Measurements from ENCODE around the gene TRHDE.

The TRHDE gene, protein sequence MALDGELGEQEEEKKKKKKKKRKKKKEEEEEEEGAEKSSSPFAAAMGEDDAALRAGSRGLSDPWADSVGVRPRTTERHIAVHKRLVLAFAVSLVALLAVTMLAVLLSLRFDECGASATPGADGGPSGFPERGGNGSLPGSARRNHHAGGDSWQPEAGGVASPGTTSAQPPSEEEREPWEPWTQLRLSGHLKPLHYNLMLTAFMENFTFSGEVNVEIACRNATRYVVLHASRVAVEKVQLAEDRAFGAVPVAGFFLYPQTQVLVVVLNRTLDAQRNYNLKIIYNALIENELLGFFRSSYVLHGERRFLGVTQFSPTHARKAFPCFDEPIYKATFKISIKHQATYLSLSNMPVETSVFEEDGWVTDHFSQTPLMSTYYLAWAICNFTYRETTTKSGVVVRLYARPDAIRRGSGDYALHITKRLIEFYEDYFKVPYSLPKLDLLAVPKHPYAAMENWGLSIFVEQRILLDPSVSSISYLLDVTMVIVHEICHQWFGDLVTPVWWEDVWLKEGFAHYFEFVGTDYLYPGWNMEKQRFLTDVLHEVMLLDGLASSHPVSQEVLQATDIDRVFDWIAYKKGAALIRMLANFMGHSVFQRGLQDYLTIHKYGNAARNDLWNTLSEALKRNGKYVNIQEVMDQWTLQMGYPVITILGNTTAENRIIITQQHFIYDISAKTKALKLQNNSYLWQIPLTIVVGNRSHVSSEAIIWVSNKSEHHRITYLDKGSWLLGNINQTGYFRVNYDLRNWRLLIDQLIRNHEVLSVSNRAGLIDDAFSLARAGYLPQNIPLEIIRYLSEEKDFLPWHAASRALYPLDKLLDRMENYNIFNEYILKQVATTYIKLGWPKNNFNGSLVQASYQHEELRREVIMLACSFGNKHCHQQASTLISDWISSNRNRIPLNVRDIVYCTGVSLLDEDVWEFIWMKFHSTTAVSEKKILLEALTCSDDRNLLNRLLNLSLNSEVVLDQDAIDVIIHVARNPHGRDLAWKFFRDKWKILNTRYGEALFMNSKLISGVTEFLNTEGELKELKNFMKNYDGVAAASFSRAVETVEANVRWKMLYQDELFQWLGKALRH

DNA sequence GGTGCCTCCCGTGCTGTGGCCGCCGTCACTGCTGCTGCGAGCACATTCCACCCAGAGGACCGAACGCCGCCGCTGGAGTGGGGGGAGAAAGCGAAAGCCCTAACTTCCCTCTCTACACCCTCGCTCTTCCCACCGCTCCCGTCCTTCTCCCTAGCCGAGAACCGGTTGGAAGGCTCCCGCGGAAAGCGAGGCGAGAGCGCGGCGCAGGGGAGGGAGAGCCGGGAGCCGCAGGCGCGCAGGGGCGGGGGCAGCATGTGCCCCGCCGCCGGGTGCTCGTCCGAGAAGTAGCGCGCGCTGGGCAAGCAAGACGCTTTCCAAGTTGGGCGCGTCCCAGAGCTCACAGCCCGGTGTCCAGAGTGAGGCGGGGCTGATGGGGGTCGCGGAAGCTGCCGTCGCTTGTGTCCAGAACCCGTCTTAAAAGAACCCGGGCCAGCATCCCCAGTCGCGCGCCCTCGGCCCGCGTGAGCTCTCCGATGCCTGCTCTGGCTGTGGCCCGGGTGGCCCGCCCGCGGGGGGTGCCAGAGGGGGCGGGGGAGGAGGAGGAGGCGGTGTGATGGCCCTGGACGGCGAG is at the start of gene TRHDE:
TRHDE (plus strand) TSS at position 280 of the 571 bp plus-strand sequence; CDS start at position 554, 274 bp downstream.
- DNase-seq = peak; percentile 5

DNA sequence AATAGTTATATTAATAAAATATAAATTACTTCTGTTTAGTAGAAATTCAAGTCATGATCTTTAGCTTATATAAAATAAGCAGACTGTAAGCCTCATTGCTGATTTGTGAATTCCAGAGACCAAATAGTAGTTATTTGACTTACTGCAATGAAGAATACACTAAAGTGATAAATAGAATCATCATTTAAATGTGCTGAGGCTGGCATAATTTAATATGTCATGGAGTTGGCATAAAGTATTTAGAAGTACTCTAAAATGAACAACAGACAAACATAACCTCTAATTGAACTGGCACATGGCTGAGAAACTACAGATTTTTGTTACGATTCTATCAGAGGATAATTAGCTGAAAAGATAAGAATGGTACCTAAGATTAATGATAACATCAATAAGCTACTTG is 45.7 kb upstream of the TRHDE start:
- no peak for DNase-seq

DNA sequence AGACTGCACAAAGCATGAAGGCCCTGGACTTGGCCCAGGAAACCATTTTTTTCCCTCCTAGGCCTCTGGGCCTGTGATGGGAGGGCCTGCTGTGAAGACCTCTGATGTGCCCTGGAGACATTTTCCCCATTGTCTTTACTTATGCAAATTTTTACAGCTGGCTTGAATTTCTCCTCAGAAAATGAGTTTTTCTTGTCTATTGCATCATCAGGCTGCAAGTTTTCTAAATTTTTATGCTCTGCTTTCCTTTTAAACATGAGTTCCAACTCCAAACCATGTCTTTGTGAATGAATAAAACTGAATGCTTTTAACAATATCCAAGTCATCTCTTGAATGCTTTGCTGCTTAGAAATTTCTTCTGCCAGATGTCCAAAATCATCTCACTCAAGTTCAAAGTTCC is 43.7 kb upstream of the TRHDE start:
- DNase-seq = no peak

DNA sequence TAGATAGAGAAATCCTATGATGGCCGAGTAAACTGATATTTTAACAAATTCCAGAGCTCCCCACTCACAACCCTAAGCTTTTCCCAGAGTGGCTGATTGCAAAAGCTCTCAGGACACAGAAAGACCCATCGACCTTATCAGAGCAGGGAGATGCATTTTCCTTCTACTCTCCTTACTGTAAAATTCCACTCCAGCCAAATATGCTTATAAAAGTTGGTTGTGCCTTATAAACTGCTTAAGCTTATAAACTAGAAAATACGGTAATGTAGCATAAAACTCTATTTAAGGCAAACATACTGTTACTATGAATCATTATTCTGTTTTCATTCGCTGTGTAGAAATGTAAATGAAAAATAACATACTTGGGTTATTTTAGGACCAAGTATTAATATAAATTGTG is 41.6 kb upstream of the TRHDE start:
- DNase-seq = no peak

DNA sequence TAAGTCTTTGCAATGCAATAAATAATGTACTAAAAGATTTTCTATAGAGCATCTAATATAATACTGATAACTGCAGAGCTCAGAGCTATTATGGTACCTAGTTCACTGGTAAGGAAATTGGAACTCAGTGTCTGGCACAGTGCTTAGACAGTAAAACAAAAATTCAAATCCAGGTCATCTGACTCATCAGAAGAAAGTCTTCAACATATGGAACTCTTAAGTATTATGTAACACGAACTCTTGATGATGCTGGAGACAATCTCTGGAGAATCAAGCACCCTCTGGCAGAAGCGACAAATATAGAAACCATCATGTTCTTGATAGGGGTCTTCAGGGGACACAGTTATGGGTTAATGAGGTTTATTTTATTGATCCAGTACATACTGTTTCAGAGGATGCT is 37.3 kb upstream of the TRHDE start:
- DNase-seq = no peak

DNA sequence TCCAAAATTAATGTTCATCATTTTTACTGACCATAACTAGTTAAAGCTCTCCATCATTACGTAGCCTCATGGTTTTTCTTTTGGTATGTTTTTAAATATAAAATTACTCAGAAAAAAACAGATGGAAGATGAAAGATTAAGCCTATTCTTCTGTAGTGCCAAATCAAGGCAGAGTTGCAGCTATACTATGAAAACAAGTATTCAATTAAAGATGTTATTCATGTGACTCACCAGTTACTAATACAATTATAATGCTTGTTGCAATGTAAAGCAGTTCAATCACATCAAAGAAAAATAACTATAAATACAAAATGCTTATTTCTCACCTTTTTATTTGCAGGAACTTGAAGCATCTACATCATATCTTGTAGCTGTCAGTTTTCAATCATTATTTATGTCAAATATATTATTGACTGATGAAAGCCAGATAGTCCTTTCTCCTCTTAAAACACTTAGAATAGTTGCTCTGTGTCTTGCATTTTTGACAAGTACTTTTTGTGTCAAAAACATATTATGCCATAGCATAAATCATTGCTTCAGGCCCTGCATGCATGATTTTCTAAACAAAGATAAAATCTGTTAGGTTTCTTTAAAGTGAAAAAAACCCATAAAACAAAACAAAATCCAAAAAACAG is 36.0 kb upstream of the TRHDE start:
- no peak for DNase-seq

DNA sequence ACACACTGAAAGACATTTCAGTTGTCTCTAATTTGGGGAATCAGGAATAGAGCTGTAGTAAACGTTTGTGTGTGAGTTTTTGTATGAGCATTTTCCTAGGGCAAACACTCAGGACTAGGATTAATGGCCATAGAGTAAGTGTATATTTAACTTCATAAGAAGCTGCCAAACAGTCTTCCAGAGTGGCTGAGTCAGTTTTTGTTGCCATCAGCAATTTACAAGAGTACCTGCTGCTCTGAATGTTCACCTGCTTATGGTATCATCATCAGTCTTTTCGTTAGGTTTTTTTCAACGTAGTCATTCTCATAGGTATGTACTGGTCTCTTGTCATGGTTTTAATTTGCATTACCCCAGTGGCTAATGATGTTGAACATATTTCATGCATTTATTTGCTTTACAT is 30.6 kb upstream of the TRHDE start:
- no peak for DNase-seq

DNA sequence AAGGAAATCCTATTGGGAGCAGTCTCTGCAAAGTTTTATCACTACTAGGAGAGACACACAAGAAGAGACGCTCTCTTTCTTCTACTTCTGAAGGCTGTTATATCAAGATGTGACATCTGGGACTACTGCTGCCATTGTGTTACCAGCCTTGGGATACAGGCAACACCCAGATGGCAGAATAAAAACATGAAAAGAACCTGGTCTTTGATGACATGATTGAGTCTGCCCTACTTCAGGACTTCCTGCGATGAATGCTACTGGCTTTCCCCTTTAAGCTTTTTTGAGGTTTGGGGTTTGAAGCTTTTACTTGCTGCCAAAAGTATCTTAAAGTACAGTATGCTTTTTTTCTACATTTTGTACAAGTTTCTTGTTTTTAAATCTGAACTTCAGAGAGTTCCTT is 29.2 kb upstream of the TRHDE start:
- no peak for DNase-seq

DNA sequence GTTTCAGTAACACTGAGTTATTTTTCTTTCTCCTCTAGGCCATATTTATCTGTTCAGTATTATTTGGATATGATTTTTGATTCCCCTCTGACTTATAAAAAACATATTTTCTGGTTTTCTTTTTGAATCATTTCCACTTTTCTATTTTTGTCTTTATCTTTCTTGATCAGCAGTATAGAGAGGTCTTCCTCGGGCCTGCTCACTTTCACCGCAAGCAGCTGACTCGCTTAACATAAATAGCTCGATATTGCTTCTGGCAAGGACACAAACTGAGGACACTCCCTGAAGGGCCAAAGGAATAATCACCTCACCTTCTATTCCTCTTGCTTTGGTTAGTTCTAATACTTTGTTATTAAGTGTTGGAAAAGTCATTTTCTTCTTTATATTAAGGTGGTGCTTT is 25.8 kb upstream of the TRHDE start:
- DNase-seq = no peak

DNA sequence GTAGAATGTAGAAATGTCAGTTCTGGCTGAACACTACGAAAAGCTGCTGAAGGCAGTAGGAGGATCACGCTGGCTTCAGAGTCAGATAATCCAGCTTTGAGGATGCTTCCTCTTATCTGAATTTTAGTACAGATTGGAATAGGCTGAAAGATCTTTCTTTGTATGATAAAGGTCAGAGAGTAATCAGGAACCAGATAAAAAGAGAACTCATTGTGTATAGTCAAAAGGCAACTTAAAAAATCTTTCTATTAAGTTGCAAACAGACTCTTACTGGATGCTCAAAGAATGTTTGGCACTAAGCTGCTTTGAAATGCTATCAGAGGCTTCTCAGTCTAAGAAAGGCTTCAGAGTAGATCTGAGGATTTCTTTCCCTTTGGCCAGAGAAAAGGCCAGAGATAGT is 21.8 kb upstream of the TRHDE start:
- no peak for DNase-seq

DNA sequence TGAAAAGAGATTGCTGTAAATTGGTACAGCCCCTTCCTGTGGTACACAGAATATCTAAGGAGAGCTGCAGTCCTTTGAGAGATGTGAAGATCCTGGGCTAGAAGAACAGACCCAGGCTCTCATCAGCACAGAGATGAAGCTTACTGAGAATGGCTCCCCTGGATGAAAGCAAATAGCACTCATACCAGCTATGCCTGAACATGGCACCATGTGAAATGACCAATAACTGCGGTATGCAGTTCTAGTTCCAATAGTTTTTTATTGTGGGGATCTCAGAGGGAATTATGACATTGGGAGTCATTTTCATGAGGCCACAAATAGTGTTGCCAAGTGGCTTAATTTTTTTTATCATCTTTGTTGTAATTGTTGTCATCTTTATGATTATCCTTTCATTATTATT is 15.4 kb upstream of the TRHDE start:
- no peak for DNase-seq

DNA sequence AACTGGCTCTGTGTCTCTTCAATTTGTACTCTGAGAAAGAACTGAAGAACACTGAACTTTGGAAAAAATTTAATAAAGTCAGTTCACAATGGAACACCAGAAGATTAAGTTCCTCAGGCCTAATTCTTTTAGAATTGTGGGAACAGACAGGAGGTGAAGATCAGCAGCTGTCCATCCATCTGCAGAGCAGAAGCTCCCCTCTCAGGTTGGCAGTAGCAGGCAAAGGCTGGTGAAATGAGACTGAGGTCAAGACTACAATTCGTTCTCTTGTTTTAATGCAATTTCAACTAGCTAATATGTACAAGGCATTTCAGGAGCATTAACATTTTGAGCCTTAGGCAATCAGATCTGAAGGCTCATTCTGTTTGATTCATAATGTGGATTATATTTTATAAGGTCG is 10.3 kb upstream of the TRHDE start:
- DNase-seq = no peak

DNA sequence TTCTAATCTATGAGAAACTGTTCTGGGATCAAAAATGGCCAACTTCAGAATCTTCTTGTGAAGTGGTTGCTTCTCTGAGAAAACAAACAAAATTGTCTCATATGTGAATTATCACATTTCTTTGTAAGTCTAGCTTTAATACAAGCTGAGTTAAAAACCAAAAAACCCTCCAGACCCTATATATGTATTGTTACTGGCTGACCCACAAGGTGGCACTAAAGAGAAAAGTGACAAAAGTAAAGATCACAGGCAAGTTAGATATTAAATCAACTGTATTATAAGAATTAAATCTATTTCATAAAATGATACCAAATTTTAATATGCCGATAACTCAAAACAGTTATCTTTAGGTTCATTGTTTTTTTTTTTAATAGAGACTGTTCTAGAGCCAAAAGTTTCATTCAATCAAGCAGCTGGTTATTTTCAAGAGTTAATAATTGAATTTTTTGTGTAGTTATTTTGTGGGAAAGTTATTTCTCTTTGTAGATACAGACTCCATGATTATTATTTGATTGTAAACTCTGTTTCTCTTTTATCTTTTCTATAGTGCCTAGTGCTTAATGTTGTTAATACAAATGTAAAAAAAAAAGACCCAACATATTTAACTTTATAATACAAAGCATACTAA is 7.5 kb upstream of the TRHDE start:
- no peak for DNase-seq

DNA sequence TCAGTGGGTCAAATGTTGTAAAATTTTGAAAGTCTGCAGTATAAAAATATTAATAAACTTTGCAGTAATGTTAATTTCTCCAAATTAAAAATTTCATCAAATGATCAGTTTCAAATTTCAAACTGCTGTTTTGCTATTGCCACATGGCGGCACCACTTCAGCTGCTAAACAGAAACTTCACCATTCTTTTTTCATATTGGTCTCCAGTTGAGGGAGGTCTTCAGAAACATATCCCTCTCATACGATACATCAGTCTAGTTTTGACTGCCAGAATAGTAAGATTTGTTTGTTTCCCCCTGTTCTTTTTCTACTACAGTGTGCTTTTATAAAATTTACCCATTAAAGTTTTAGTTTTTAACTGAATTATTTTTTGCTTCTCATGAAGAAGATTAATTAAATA is 4.2 kb upstream of the TRHDE start:
- no peak for DNase-seq

DNA sequence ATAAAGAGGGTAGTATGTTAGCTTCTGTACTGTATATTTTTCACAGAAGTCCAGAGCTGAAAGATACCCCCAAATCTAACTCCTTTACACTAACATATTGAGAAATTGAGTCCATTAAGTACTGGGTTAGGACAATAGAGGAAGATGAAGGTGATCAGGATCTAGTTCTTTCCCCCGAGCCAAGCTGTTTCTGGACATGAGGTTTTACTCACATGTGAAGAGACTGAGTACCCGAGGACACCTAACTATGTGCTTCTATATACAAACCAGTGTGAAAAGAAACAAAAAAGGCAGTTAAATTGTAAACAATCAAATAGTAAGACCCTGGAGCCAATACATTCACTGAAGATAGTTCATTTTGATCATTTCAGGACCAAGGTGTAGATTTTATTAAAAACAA is 3.8 kb upstream of the TRHDE start:
- DNase-seq = no peak

DNA sequence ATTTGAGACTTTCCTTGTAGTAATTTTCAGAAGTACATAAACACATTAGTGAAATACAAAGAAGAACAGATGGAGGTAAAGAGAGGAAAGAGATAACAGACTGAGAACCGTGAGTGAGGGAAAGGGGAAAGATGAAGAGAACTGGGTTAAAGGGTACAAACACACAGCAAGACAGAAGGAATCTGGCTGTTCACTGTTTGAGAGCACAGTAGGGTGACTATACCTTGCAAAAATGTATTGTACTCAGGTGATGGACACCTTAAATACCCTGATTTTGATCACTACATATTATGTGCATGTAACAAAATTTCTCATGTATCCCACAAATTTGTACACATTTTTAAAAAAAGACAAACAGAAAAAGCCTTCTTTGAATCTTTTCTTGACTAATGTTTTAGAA is 2.7 kb upstream of the TRHDE start:
- DNase-seq = no peak

DNA sequence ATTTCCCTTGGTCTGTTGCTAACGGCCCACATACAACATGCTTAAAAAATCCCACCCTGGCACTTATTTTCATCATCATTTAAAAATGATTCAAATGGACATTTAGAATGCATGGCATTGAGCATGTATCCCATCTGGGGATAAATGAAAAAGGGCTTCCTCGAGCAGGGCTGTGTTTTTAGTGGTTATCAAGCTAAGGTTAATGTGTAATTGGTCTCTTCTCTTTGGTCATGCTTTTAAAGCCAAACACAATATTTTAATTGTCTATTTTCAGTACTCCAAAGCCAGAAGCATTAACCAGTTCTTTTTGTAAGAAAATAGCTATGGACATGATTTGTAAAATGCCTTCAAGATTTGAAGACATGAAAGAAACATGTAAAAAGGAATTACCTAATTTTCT is 1.9 kb upstream of the TRHDE start:
- DNase-seq = no peak

DNA sequence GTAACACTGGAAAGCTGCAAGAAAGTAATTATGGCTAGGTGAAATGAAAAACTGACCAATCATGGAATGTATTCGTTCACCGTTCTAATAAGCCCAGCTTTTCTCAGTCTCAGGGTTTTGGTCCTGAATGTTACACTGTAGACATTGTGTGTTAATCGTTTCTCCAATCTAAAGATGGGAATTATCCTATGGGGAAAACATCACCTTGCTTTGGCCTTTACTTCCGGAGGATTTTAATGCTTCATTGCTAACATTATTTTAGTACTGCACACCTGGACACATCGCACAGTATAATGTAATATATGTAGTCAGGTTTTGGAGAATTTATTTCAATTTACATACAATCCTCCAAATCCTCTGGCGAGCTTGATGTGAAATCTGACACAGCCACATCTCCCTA is 1.2 kb upstream of the TRHDE start:
- no peak for DNase-seq

DNA sequence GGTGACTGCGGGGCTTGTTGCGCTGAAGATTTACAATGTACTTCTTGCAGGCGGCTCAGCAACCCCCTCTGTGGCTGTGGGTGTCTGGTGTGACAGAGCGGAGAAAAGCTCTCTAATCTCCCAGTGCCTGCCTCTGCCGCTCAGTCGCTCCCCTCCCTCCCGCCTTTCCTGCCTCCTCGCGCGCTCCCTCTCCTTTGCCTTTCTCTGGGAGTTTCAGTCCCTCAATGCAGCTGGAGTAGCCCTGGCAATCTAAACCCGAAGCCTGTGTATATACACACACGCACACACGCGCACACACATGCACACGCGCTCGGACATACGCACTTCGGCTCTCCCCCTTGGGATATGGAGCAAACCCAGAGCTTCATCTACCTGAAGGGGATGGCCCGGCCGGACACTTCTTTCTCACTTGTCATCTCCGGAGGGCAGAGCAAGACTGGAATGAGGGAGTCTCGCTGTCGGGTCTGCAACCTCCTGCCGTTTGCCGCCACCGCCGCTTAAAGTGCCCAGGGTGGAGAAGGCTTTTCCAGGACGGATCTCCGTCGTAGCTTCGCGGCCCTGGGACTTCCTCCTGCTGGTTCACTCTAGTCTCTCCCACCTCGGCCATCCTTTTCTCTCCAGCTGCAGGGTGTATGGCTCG is 599 bp upstream of the TRHDE start:
- DNase-seq = no peak

DNA sequence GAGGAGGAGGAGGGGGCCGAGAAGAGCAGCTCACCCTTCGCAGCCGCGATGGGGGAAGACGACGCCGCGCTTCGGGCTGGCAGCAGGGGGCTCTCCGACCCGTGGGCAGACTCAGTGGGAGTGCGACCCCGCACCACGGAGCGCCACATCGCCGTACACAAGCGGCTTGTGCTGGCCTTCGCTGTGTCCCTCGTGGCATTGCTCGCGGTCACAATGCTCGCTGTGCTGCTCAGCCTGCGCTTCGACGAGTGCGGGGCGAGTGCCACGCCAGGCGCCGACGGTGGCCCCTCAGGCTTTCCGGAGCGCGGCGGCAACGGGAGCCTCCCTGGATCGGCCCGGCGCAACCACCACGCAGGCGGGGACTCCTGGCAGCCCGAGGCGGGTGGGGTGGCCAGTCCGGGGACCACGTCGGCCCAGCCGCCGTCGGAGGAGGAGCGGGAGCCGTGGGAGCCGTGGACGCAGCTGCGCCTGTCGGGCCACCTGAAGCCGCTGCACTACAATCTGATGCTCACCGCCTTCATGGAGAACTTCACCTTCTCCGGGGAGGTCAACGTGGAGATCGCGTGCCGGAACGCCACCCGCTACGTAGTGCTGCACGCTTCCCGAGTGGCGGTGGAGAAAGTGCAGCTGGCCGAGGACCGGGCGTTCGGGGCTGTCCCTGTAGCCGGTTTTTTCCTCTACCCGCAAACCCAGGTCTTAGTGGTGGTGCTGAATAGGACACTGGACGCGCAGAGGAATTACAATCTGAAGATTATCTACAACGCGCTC is 745 bp downstream of the TRHDE start:
- DNase-seq = no peak

DNA sequence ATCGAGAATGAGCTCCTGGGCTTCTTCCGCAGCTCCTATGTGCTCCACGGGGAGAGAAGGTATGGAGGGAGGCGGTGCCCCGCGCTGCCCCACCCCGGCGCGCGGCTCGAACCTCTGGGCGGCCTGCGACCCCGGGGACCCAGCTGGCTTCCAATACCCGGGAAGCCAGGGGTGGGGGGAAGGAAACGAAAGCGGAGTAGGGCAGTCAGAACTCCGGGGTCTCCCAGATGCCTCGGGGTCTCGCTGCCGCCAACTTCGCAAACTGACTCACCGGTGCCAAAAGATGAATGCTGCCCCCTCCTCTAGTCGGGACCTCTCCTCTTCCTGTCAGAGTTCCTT is 1.3 kb downstream of the TRHDE start:
- DNase-seq = no peak

Measured in NCI-H2029 treated with DMSO at 0.1 percent for 48 hours (cell line).